GM21825 (cell line): Measurements from ENCODE around the gene SEC14L6.

Experiments used
- ATAC-seq: cut with Tn5 transposase; IDR thresholded peaks from one replicate; pipeline ENCODE4 v1.9.1; 2021; ENCODE audit warnings: mild to moderate bottlenecking, moderate library complexity; ENCODE audit not compliant: unreplicated experiment

Gene SEC14L6

GRCh38 chr22:30500628-30501027 is 45.9 kb downstream of the SEC14L6 start:
- ATAC-seq, result no peak

GRCh38 chr22:30497466-30498150 is 48.9 kb downstream of the SEC14L6 start:
- no peak for ATAC-seq

DNA sequence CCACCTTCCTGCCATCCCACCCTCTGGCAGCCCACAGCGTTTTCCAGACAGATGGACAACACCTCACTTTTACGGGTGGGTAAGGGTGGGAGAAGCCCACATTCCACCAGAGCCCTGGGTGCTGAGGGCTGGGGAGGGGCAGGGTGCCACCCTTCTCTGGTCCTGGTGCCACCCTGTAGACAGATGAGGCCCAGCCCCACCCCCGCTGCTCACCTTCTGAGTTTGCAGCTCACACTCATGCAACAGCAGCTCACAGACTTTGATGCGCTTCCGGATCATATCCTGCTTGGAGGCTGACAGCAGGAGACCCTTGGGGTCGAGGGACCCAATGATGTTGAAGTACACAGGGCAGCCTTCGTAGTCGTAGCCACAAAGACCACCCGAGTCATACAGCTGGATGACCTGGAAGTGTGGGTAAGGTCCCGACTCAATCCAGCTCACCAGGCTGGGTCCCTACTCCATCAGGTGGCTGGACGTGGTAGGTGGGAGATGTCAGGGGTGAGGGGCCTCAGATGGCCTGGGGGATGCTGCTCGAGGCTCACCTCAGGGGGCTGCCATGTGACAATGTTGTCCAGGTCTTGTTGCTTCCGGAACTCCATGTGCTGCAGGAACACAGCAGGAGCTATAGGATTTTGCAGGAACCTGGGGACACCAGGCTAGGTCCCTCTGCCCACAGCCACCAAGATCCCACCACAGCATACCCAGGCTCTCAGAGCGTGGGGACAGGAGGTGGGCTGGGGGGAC is 51.3 kb downstream of the SEC14L6 start:
- no peak for ATAC-seq

DNA sequence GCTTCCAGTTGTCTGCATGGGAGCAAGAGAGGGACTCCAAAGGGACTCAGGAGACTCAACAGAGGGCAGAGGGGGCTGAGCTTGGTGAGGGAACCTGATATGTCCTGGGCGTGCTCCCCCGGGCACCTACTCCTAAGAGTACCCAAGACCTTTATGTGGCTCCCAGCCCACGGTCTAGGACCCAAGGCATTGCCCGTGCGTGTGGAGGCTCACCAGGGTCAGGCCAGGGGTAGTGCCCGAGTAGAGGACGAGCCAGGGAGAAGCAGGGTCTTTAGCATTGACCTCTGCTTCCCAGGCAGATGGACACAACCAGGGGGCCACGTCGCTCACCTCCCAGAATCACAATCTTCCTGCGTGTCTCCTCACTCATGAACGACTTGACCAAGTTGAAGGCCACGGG is 54.4 kb downstream of the SEC14L6 start:
- ATAC-seq, result no peak

DNA sequence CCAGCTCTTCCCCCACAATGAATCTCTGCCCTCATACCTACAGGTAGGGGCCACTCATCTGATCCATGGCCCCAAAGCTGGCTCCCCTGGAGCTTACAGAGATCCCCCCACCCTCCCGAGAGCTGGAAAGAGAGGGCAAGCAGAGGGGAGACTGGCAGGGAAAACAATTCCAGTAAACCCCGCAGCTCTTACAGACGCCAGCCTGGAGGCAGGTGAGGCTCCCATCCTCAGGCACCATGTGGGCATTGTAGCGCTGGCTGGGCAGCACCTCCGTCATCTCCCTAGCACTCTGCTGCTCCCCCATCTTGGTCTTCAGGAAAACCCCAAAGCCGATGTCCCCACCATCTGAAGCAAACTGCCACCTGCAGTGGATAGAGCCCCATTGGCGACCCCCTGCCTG is 55.2 kb downstream of the SEC14L6 start:
- ATAC-seq, result no peak

DNA sequence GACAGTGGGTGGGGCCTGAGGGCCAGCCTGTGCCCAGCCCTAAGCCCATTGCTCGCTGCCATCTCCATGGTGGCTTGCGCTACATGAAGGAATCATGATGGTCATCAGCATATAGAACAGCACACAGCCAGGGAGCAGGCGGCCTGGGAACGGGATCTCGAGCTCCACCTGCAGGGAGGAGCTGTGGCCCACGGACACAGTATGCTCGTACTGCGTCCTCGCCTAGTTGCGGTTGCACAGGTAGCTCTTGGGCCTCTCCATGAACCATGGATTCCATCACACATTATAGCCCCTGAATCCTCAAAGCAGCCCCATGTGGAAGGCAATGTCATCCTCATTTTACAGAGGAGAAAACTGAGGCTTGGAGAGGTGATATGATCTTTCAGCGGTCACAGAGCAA is 56.1 kb downstream of the SEC14L6 start:
- no peak for ATAC-seq

DNA sequence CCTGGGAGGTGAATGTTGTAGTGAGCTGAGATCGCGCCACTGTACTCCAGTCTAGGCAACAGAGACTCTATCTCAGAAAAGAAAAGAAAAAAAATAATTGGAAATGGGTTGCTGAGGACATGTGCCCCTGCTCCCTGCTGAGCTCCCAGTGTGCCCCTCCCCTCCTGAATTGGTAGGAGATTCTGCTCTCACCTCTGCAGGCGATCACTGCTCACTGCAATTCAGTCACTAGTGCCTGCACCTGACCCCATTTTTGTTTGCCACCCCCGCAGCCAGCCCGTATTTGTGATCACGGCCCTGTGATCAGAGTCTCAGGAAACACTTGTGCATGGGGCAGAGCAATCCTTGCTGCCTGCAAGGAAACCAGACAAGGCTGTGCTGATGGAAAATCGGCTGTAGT is 58.4 kb downstream of the SEC14L6 start:
- ATAC-seq, result no peak

- no peak for ATAC-seq
These were observed 59.9 kb downstream of the SEC14L6 start for GRCh38 chr22:30486661-30487115.

DNA sequence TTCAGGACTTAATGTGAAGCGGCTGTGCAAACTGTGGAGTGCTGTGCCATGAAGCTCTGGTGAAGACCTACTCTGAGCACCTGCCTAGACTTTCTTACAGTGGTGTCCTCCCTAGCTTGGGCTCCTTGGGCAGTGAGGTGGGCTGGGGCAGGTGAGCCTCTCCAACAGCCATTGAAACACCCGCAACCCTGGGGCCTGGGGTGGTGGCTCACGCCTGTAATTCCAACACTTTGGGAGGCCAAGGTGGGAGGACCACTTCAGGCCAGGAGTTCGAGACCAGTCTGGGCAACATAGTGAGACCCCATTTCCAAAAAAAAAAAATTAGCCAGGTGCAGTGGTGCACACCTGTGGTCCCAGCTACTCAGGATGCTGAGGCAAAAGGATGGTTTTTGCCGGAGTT is 60.4 kb downstream of the SEC14L6 start:
- ATAC-seq, result no peak

GRCh38 chr22:30485362-30485988 is 61.1 kb downstream of the SEC14L6 start:
- ATAC-seq, result no peak

GRCh38 chr22:30483169-30483568 is 63.4 kb downstream of the SEC14L6 start:
- ATAC-seq, result no peak

- ATAC-seq, result no peak
These were observed 64.8 kb downstream of the SEC14L6 start for GRCh38 chr22:30481711-30482110.

DNA sequence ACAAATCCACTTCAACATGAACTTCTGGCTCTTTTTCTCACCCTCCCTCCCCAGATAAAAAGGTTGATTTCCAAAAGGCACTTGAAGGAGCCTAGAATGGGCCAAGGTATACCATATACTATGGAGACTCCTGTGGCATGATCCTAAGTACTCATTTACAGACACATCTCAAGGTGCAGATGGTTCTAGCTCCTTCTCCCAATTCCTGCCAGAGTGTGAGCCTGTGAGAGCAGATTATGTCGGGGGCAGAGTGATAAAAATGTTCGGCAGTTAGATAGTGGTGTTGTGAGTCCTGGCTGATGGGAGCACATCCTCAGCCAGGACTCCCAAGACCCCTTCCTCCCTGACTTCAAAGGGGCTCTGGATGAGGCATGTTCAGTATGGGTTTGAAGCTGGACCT is 66.6 kb downstream of the SEC14L6 start:
- no peak for ATAC-seq

DNA sequence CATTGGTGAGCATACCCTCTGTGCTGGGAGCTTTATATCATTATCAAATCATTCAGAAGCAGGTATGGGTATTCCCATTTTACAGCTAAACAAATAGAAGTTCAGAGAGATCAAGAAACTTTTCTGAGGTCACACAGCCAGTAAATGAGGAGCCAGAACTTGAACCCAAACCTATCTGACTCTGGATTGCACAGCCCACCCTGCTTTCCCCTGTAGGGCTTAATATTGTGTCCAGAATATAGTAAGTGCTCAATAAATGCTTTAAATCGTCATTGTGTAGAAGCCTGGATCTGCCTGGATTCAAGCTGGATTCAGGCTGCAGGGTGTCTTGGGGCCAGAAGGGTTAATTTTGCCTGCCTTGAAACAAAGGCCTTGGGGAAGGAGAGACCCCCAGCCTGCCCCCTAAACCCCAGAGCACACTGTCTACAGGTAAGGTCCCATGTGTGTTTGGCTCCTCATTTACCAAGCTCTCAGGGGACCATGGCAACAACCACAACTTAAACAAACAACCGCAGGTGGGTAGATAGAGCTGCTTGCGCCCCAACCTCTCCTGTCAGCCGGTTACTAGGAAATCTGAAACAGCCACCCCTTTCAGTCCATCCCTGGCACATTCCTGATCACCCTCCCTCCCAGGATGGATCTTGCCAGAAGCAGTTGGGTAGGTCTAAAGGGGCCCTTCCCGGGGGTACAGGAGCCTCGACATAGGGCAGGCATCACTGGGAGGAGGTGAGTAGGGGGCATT is 71.7 kb downstream of the SEC14L6 start:
- ATAC-seq, result no peak

- no peak for ATAC-seq
These were observed 72.4 kb downstream of the SEC14L6 start for GRCh38 chr22:30474121-30474520.

GRCh38 chr22:30472994-30473720 is 73.4 kb downstream of the SEC14L6 start:
- no peak for ATAC-seq
